Skeletal muscle cell (primary cell): ENCODE data around the gene PPARA.
"Not testable (repeated sequence)": the region's sequence is repeated elsewhere in the genome, so short reads cannot be mapped to it uniquely, and the experiment has no call there.

Source experiments
- DNase-seq: peaks from one replicate; pipeline ENCODE4 v3.0.0-alpha.2; 2010; ENCODE audit warnings: low read depth
- H3K4me3 ChIP-seq: 2 replicates; pipeline ENCODE4 v1.5.1; 2011; ENCODE audit warnings: low read depth, mild to moderate bottlenecking, control low read depth, low read length, moderate library complexity

PPARA gene

DNA sequence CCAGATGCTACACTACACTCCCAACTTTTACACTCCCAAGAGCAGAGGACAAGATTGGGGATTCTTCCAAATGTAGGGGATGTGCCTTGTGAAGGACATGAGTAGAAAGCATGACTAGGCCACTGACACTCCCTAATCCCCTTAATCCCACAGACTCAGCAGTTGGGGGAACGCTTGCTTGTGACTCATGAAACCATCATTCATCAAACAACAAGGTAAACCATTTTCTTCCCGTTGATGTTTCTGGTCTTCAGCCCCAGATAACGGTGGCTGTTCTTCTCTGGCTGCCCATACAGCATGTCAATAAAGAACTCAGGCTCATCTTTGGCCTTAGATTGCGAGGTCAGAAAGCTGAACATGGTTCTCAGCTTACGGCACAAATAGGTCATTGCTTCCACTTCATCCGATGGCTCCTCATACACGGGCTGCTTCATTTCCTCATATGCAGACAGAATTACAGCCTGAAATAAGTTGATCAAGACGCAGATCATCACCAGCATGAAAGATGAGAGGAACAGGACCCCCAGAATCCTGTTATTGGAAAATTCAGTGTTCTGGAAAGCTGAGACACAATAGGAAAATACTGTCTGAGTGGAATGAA lies 106.1 kb downstream of the PPARA start:
- H3K4me3 ChIP-seq: no peak overlapping the region
- no peak for DNase-seq

DNA sequence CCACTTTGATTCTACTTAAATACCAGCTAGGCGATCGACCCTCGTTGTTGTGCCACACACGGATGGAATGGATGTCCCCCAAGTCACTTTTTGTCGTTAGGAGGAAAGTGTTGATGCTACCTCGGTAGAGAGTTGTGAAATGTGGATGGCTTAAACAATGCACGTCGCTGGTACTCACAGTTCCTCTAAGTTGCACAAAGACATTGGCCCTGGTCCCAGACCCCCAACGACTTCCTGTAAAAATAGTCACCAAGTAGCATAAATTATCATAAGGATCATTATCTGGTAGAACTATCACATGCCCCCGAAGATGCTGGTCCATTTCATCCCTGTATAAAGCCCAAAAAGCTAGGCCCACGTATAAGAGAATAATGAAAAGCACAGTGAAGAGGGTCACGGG lies 109.0 kb downstream of the PPARA start:
- DNase-seq: no peak
- H3K4me3 ChIP-seq: no peak overlapping the region

DNA sequence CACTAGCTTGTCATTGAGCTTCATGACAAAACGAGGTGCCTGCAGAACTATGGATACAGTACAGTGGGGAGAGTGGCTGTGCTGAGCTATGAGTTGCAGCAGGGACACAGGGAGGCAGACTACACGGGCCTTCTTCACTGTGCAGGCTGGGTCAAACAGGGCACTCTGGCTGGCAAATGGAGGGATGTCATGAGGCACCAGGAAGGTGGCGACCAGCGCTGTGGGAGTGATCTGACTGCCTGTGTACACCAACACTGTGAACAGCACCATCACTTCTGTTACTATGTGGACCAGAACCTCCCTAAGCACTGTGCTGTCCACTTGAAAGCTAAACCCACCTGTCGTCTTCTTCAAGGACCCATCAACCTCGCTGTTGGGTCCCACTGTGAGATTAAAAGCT lies 109.7 kb downstream of the PPARA start:
- H3K4me3 ChIP-seq: no peak overlapping the region
- DNase-seq: no peak

DNA sequence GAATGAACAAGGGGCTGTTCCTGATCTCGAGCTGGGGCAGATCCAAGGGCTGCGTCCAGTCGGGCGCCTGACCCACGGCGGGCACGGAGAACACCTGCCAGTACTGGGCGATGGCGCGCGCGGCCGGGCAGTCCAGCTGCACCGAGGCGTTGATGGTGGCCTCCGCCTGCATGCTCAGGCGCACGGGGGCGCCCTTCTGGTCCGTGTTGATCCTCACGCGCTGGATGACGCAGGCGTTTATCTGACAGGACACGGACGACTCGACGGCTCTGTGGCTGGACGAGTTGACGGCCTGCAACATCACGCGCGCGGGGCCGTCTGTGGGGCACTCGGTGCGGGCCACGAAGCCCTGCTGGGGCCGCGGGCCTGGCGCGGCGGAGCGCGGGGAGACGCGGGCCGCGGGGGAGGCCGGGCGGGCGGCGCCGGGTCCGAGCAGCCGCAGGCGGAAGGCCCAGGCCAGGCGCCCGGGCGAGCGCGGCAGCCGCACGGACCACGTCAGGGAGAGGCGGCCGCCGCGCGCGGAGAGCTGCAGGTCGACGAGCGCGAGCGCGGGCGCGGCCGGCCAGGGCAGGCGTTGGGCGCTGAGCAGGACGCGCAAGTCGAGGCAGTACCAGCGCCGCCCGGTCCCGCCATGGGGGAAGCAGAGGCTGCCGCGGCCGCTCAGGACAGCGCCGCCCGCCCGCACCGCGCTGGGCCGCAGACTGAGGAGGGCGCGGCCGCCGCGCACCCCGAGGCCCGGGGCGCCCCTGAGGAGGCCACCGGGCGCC lies 112.3 kb downstream of the PPARA start:
- DNase-seq: no peak
- no peak overlapping the region for H3K4me3 ChIP-seq

DNA sequence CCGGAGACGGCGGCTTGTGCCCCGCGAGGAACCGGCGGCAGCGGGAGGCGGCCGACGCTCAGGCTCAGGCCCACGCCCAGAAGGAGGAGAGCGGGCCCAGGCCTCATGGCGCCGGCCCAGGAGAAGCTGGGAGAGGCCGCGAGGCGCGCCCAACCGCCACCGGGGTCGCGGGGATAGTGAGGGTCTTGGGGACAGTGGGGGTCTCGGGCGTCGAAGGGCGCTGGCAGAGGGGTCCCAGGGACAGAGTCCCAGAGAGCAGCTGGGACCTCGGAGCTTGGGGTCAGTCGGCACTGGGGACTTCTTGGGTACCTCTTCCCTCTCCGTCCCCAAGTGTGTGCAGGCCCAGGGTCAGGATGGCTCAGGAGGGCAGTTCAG lies 112.9 kb downstream of the PPARA start, which contains the start of gene PKDREJ:
Gene PKDREJ, minus strand, starts transcription at position 128 of the 375 bp plus-strand sequence. Its CDS starts 21 bp downstream, at position 107.
- DNase-seq: no peak
- H3K4me3 ChIP-seq: no peak within 1 kb of the TSS

DNA sequence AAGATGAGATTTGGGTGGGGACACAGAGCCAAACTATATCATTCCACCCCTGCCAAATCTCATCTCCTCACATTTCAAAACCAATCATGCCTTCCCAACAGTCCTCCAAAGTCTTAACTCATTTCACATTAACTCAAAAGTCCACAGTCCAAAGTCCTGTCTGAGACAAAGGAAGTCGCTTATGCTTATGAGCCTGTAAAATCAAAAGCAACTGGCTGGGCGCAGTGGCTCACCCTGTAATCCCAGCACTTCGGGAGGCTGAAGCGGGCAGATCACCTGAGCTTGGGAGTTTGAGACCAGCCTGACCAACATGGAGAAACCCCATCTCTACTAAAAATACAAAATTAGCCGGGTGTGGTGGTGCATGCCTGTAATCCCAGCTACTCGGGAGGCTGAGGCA lies 114.2 kb downstream of the PPARA start:
- H3K4me3 ChIP-seq, DNase-seq: not testable (repeated sequence)

DNA sequence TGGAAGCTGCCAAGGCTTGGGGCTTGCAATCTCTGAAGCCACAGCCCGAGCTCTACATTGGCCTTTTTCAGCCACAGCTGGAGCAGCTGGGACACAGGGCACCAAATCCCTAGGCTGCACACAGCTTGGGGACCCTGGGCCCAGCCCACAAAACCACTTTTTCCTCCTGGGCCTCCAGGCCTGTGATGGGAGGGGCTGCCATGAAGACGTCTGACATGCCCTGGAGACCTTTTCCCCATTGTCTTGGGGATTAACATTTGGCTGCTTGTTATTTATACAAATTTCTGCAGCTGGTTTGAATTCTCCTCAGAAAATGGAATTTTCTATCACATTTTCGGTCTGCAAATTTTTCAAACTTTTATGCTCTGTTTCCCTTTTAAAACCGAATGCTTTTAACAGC lies 115.3 kb downstream of the PPARA start:
- DNase-seq, H3K4me3 ChIP-seq: not testable (repeated sequence)

DNA sequence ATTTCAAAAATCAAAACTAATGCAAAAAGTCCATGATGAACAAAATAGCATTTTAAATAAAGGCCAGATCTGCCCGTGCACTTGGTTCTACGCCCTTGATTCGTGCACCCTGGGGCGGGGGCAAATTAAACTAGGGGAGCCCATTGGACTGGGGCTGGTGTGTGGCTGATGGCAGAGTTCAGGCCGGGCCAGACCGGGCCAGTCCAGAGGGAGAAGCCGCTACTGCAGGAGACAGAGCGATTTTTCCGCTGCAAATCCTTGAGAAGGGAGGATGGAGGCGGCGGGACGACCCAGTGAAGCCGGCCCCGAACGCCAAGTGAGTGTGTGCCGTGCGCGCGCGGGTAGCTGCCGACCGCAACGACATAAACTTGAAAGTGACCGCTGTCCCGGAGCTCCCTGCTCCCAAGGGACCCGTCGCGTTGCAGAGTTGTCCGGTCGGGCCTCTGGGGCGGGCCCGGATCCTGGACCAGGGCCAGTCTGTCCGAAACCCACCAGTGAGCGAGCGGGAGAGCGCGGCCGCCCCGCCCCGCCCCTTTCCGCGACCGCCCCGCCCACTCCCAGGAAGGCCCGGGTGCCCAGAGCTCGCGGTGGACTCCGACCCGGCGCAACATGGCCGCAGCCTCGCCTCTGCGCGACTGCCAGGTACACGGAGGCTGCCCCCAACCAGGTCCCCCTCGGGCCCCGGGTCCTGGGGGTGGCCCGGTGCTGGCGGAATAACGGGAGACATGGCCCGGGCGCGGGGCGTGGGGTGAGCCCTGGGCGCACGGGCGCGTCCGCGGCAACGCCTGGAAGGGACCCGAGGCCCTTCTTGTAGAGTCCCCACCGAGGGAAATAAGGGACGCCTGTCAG lies 117.3 kb downstream of the PPARA start, which contains the start of gene TTC38:
Gene TTC38, plus strand, starts transcription at position 578 of the 849 bp plus-strand sequence. Its CDS starts 32 bp downstream, at position 610.
- H3K4me3 ChIP-seq: peak within 1 kb of the TSS; percentile 72
- peak; percentile 26 for DNase-seq

DNA sequence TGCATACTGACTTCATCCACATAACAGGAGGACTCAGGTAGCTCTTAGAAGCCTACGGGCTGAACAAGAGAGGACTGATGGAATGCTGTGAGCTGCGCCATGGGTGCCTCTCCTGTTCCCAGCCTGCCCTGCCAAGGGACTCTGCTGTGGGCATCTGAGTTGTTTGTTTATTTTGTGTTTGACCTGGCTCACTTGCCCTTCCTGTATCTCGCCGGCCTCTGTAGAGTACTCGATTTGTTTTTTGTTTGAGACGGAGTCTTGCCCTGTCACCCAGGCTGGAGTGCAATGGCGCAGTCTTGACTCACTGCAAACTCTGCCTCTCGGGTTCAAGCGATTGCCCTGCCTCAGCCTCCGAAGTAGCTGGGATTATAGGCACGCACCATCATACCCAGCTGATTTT lies 119.2 kb downstream of the PPARA start:
- no peak overlapping the region for H3K4me3 ChIP-seq
- DNase-seq: no peak

DNA sequence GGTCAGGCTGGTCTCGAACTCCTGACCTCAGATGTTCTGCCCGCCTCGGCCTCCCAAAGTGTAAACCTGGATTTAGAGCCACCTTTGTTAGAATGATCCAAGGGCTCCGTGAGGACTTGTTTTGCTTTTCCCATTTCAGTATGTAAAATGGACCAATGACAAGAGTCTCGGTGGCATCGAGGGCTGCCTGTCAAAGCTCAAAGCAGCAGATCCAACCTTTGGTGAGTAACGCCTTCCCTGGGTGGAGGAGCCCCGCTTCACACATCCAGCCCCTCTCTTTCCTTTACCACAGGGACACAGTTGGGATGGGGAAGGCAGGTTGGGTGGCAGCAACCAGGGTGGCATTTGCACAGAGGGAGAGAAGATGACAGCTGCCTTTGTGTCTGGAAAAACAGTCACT lies 121.9 kb downstream of the PPARA start:
- no peak for DNase-seq
- H3K4me3 ChIP-seq: no peak overlapping the region

DNA sequence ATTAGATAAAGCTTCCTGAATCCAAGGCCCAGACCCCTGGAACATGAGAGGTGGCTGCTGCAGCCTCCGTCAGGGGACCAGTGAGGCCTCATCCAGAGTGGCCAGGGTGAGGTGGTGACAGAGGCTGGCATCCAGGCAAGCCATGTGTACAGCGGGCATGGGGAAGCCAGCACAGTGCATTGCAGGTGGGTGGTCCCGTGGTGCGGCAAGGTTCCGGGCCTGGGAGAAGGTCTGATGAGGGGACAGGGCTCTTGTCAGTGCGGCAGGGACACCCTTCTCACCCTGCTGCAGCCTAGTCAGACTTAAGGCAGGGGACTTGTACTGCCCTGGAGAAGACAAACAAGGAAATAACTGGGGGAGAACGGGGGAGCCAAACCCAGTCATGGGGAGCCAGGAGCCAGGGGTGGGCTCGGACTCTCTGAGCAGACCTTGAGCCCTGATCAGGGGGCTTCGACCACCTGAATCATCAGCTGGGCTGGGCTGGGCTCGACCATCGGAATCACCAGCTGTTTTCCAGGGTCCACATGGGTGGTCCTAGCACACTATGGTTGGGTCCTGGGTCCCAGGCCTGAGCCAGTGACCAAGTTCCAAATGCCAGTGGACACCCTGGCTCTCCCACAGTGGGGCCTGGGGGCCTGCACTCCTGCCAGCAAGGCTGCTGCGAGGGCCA lies 122.6 kb downstream of the PPARA start:
- no peak overlapping the region for H3K4me3 ChIP-seq
- no peak for DNase-seq

DNA sequence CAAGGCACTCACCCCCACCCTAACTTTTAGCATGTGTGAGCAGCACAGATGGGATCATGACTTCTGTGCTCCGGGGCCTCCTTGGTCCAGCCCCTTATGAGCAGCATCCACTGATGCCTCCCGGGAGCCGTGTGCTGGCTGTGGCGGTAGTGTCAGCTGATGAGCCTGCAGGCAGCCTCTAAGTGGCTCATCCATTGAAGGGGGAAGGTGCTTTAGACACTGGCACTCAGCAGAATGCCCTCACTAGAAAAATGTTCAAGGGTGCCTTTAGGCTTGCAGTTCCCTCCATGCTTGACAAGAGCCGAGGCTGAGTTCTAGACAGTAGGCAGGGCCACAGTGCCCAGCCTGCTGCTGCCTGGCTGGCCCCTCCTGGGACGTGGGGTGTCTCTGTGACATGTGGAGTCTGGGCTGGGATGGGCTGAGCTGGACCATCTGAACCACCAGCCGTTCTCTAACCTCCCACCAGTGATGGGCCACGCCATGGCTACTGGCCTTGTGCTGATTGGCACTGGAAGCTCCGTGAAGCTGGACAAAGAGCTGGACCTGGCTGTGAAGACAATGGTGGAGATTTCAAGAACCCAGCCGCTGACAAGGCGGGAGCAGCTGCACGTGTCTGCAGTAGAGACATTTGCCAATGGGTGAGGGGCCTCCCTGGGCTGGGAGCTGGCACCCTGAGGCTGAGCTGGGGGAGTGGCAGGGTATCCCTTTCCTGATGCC lies 123.3 kb downstream of the PPARA start:
- no peak for DNase-seq

DNA sequence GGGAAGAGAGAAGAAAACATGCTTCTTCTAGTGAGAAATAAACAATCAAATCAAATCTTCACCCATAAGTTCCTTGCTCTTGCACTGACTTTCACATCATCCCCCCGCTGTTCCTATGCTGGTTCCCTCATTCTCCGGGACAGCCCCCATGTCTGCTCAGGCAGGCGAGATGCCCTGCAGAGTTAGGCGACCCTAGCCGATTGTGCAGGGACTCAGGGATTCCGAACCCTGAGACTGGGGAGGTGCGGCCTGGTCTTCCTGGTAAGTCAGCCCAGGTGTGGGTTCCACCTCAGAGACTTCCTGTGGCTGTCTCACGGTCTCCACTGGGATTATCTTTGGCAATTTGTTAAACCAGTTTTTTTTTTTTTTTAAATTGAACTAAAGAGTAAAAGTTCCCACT lies 124.1 kb downstream of the PPARA start:
- H3K4me3 ChIP-seq: no peak overlapping the region
- no peak for DNase-seq

More for the DNA sequence above, 123.3 kb downstream of the PPARA start:
- H3K4me3 ChIP-seq: no peak overlapping the region

DNA sequence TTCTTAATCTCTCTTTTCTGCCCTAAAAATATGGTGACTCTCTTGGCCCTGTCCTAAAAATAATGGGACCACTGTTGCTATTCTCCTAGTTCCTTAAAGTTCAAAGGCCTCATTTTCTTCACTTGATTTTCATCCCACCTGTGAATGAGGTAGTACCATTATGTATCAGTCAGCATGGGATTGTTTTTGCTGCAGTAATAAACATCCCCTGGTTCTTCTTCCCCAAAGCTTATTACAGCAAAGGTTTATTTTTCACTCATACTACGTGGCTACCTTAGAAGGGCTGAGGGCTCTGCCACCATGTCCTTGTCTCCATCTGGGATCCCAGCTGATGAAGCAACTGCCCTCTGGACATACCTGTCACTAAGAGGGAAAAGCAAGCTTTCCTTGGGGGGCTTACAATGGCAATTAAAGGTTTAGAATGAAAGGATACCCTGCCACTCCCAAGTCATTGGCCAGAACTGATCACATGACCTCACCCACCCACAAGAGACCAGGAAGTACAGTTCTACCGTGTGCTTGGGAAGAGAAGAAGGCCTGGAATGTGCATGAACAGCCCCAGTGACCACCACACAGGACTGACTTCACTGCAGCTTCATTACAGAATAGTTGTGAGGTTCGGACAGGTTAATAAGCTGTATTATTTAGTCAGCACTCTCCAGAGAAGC lies 125.3 kb downstream of the PPARA start:
- no peak for DNase-seq
- H3K4me3 ChIP-seq: no peak overlapping the region

DNA sequence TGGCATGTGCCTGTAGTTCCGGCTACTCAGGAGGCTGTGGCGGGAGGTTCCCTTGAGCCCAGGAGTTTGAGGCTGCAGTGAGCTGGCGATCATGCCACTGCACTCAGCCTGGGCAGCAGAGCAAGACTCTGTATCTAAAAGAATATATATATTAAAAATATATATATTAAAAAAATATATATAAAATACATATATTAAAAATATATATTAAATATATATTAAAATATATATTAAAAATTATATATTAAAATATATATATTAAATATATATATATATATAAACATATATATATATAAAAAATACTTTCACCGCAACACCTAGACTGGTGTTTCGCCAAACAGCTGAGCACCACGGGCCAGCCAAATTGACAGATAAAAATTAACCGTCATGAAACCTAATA lies 126.2 kb downstream of the PPARA start:
- no peak for DNase-seq
- no peak overlapping the region for H3K4me3 ChIP-seq

DNA sequence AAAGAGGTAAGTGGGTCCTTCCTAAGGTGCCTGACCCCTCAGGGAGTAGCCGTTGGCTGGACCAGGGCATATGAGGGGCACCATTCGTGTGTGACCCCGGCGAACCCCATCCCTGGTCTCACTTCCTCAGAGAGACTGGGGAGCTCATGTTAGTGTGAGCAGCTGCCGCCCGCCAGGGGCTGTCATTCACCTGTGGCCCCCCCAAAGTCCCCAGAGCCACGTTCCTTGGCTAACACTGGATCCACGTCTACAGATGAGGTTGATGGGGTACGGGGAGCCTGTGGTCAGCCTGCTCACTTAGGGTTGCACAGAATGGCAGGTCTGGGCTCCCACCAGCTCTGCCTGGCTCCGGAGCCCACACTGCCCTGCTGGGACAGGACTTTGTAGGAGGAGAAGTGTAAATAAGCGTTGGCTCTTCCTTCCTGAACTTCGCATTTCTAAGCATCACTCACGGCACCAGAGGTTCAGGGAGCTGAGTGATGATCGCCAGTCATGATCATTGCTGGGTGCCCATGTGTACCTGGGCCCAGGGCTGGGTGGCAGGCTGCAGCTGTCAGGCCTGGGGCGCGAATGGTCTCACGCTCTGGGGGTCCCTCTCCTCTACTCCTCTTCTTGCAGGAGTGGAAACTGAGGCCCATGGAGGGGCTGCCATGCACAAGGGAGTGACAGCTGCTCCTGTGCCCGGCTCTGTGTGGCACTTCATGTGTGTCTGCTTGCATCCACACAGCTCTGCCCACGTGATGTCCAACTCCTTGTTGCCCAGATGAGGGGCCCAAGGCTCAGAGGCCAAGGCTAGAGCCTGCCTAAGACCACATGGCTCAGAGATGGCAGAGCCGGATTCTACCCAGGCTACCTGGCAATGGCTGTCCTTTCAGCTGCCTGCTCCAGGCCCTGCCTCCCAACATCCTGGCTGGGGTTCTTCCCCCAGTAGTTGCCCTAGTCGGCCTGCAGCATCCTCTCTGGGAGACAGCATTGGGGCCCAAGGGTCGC lies 128.6 kb downstream of the PPARA start:
- DNase-seq: no peak
- H3K4me3 ChIP-seq: no peak overlapping the region

DNA sequence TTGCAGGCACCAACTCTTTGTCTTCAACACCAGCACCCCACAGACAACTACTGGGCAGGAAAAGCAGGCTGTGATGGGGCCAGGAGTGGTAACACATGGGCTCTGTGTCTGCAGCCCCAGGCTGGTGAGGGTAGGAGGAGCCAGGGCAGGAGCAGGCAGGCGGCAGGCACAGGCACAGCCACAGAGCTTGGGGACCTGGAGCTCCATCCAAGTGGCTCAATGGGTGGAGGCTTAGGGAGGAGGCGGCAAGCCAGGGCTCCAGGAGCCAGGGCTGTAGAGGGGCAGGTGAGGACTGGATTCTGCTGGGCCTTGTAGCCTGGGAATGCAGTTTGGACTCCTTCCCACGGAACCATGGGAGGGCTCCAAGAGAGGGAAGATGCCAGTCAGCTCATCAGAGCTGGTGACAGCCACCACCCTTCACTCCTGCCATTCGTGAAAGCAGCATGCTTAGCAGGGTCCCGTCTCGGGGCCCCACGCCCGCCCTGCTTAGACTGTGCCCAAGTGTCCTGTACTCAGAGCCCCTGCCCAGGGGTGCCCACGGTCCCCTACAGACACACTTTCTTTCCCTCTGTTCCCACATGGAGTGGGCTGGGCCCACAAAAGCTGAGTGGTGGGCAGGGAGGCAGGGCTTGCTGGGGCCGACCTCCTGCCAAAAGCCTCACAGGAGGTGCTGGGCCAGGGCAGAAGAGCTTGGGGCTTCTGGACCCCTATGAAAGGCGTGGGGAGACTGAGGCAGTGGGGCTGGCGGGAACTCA lies 129.9 kb downstream of the PPARA start:
- DNase-seq: no peak

More for the DNA sequence above, 129.9 kb downstream of the PPARA start:
- no peak overlapping the region for H3K4me3 ChIP-seq
